Activated naive CD8-positive, alpha-beta T cell (primary cell): Measurements from ENCODE around the gene PPL.
"Not testable (repeated sequence)": the region's sequence is repeated elsewhere in the genome, so short reads cannot be mapped to it uniquely, and the experiment has no call there.

Source experiments
- H3K27ac Mint-ChIP-seq: one replicate; pipeline ENCODE4 v1.8.0; 2021; ENCODE audit warnings: mixed read lengths
- H3K27me3 Mint-ChIP-seq: one replicate; pipeline ENCODE4 v1.8.0; 2021; ENCODE audit warnings: mixed read lengths
- H3K36me3 Mint-ChIP-seq: one replicate; pipeline ENCODE4 v1.8.0; 2021; ENCODE audit warnings: mixed read lengths
- H3K4me1 Mint-ChIP-seq: one replicate; pipeline ENCODE4 v1.8.0; 2021; ENCODE audit warnings: low read depth, mixed read lengths
- H3K4me3 Mint-ChIP-seq: one replicate; pipeline ENCODE4 v1.8.0; 2021; ENCODE audit warnings: mild to moderate bottlenecking, mixed read lengths
- H3K9me3 Mint-ChIP-seq: one replicate; pipeline ENCODE4 v1.8.0; 2021; ENCODE audit warnings: low read depth, mixed read lengths

The PPL gene

GRCh38 chr16:4945560-4946502, 8.9 kb upstream of the PPL start:
- Mint-ChIP-seq H3K9me3 (no peaks in the 10 kb centered on the region), H3K4me1 (no peaks in the 10 kb centered on the region), H3K36me3 (no peaks in the 10 kb centered on the region), H3K27me3 (peaks cover 2% of the 10 kb centered on the region), H3K4me3 (no peak overlapping the region), H3K27ac (no peak overlapping the region)

- no peaks in the 10 kb centered on the region for H3K9me3 Mint-ChIP-seq
- no peaks in the 10 kb centered on the region for H3K36me3 Mint-ChIP-seq
- H3K4me1 Mint-ChIP-seq: no peaks in the 10 kb centered on the region
Observed at GRCh38 chr16:4944333-4945281, 7.7 kb upstream of the PPL start.

GRCh38 chr16:4942481-4942880, 5.5 kb upstream of the PPL start:
- Mint-ChIP-seq H3K4me3 (no peak overlapping the region), H3K4me1 (peaks cover 3% of the 10 kb centered on the region), H3K27me3 (peaks cover 6% of the 10 kb centered on the region), H3K9me3 (no peaks in the 10 kb centered on the region), H3K36me3 (no peaks in the 10 kb centered on the region), H3K27ac (no peak overlapping the region)

More at GRCh38 chr16:4944333-4945281, 7.7 kb upstream of the PPL start:
- Mint-ChIP-seq H3K27me3 (peaks cover 2% of the 10 kb centered on the region), H3K4me3 (no peak overlapping the region), H3K27ac (no peak overlapping the region)

- no peaks in the 10 kb centered on the region for H3K9me3 Mint-ChIP-seq
- peaks cover 6% of the 10 kb centered on the region for H3K27me3 Mint-ChIP-seq
Observed at GRCh38 chr16:4940719-4941118, 3.8 kb upstream of the PPL start.

GRCh38 chr16:4938683-4939030, 1.7 kb upstream of the PPL start:
- H3K36me3 Mint-ChIP-seq: no peaks in the 10 kb centered on the region
- H3K27ac Mint-ChIP-seq: no peak overlapping the region
- H3K27me3 Mint-ChIP-seq: peaks cover 14% of the 10 kb centered on the region
- peaks cover 7% of the 10 kb centered on the region for H3K4me1 Mint-ChIP-seq
- no peak overlapping the region for H3K4me3 Mint-ChIP-seq
- H3K9me3 Mint-ChIP-seq: no peaks in the 10 kb centered on the region

More at GRCh38 chr16:4940719-4941118, 3.8 kb upstream of the PPL start:
- no peak overlapping the region for H3K27ac Mint-ChIP-seq
- no peaks in the 10 kb centered on the region for H3K36me3 Mint-ChIP-seq
- peaks cover 7% of the 10 kb centered on the region for H3K4me1 Mint-ChIP-seq
- no peak overlapping the region for H3K4me3 Mint-ChIP-seq

GRCh38 chr16:4937782-4938682, 1.1 kb upstream of the PPL start:
- Mint-ChIP-seq H3K27ac (no peak overlapping the region), H3K9me3 (no peaks in the 10 kb centered on the region), H3K36me3 (no peaks in the 10 kb centered on the region), H3K4me1 (peaks cover 7% of the 10 kb centered on the region), H3K4me3 (peak overlapping the region; percentile 65), H3K27me3 (peaks cover 17% of the 10 kb centered on the region)

GRCh38 chr16:4936181-4936990, 562 bp downstream of the PPL start:
- H3K9me3 Mint-ChIP-seq: no peaks in the 10 kb centered on the region
- peaks cover 17% of the 10 kb centered on the region for H3K27me3 Mint-ChIP-seq
- H3K27ac Mint-ChIP-seq: no peak overlapping the region
- no peaks in the 10 kb centered on the region for H3K36me3 Mint-ChIP-seq
- H3K4me1 Mint-ChIP-seq: peaks cover 7% of the 10 kb centered on the region
- peak overlapping the region; percentile 51 for H3K4me3 Mint-ChIP-seq

- Mint-ChIP-seq H3K27me3 (peaks cover 17% of the 10 kb centered on the region), H3K4me3 (no peak overlapping the region), H3K9me3 (no peaks in the 10 kb centered on the region), H3K36me3 (no peaks in the 10 kb centered on the region), H3K27ac (no peak overlapping the region), H3K4me1 (peaks cover 7% of the 10 kb centered on the region)
Observed at GRCh38 chr16:4935241-4935855, 1.6 kb downstream of the PPL start.

GRCh38 chr16:4934591-4934990, 2.4 kb downstream of the PPL start:
- Mint-ChIP-seq H3K27ac (no peak overlapping the region), H3K4me1 (peaks cover 7% of the 10 kb centered on the region), H3K9me3 (no peaks in the 10 kb centered on the region), H3K36me3 (no peaks in the 10 kb centered on the region), H3K4me3 (no peak overlapping the region), H3K27me3 (peaks cover 18% of the 10 kb centered on the region)

GRCh38 chr16:4933871-4934395, 3.0 kb downstream of the PPL start:
- H3K27me3 Mint-ChIP-seq: peaks cover 18% of the 10 kb centered on the region
- peaks cover 7% of the 10 kb centered on the region for H3K4me1 Mint-ChIP-seq
- H3K9me3 Mint-ChIP-seq: no peaks in the 10 kb centered on the region
- H3K27ac Mint-ChIP-seq: no peak overlapping the region
- no peaks in the 10 kb centered on the region for H3K36me3 Mint-ChIP-seq
- no peak overlapping the region for H3K4me3 Mint-ChIP-seq

GRCh38 chr16:4933433-4933832, 3.5 kb downstream of the PPL start:
- Mint-ChIP-seq H3K27ac (no peak overlapping the region), H3K36me3 (no peaks in the 10 kb centered on the region), H3K27me3 (peaks cover 18% of the 10 kb centered on the region), H3K4me3 (no peak overlapping the region), H3K9me3 (no peaks in the 10 kb centered on the region), H3K4me1 (peaks cover 7% of the 10 kb centered on the region)

- Mint-ChIP-seq H3K36me3 (peaks cover 5% of the 10 kb centered on the region), H3K9me3 (peaks cover 4% of the 10 kb centered on the region), H3K27ac (no peak overlapping the region), H3K4me3 (no peak overlapping the region), H3K4me1 (no peaks in the 10 kb centered on the region), H3K27me3 (peaks cover 12% of the 10 kb centered on the region)
Observed at GRCh38 chr16:4931381-4931780, 5.6 kb downstream of the PPL start.

GRCh38 chr16:4929619-4930018, 7.3 kb downstream of the PPL start:
- H3K27me3 Mint-ChIP-seq, H3K4me1 Mint-ChIP-seq, H3K27ac Mint-ChIP-seq, H3K9me3 Mint-ChIP-seq, H3K36me3 Mint-ChIP-seq, H3K4me3 Mint-ChIP-seq: not testable (repeated sequence)
